Smooth muscle cell (in vitro differentiated cells): ENCODE results near the gene DCHS2. TPM values are rescaled to one million over a fixed set of nuclear protein-coding genes. Genes with fewer than 3 reads are reported as not detected.

Experiments used
- DNase-seq: peaks from one replicate; lab custom pipeline; 2025; ENCODE audit not compliant: unreplicated experiment; lab: John Stamatoyannopoulos, UW
- H2AFZ ChIP-seq: fragments of 200-600 bp; sonication (generic); 2 replicates; pipeline ENCODE4 v1.6.0; 2016; ENCODE audit warnings: antibody characterized with exemption, low read depth, mild to moderate bottlenecking
- H3F3A ChIP-seq: fragments of 200-600 bp; sonication (generic); 2 replicates; pipeline ENCODE4 v1.6.0; 2017; ENCODE audit warnings: antibody characterized with exemption, low read depth
- H3K27ac ChIP-seq: fragments of 200-600 bp; sonication (generic); 2 replicates; pipeline ENCODE4 v1.5.1; 2016; ENCODE audit warnings: low read depth, mild to moderate bottlenecking
- H3K27me3 ChIP-seq: fragments of 200-600 bp; sonication (generic); 2 replicates; pipeline ENCODE4 v1.6.1; 2016; ENCODE audit warnings: low read depth, mild to moderate bottlenecking
- H3K36me3 ChIP-seq: fragments of 200-600 bp; sonication (generic); 2 replicates; pipeline ENCODE4 v1.5.1; 2016; ENCODE audit warnings: low read depth
- H3K4me1 ChIP-seq: fragments of 200-600 bp; sonication (generic); 2 replicates; pipeline ENCODE4 v1.5.1; 2016; ENCODE audit warnings: low read depth
- H3K4me2 ChIP-seq: fragments of 200-600 bp; sonication (generic); 2 replicates; pipeline ENCODE4 v1.6.0; 2016; ENCODE audit warnings: mild to moderate bottlenecking
- H3K4me3 ChIP-seq: fragments of 200-600 bp; sonication (generic); 2 replicates; pipeline ENCODE4 v1.5.1; 2016; ENCODE audit warnings: mild to moderate bottlenecking
- H3K79me2 ChIP-seq: fragments of 200-600 bp; sonication (generic); 2 replicates; pipeline ENCODE4 v1.6.0; 2016; ENCODE audit warnings: low read depth, mild to moderate bottlenecking
- H3K9ac ChIP-seq: fragments of 200-600 bp; sonication (generic); 2 replicates; pipeline ENCODE4 v1.6.0; 2016; ENCODE audit warnings: low read depth
- H3K9me3 ChIP-seq: fragments of 200-600 bp; sonication (generic); replicated peaks from 2 replicates; pipeline ENCODE4 v1.5.1; 2016; ENCODE audit warnings: low read depth
- H4K20me1 ChIP-seq: fragments of 200-600 bp; sonication (generic); 2 replicates; pipeline ENCODE4 v1.6.0; 2016; ENCODE audit warnings: low read depth
- WGBS: methylation state at CpG from one replicate; pipeline ENCODE4 v1.1.7; 2016; ENCODE audit warnings: low lambda C conversion rate; 5-methylcytosine and 5-hydroxymethylcytosine counted together
- polyA plus RNA-seq: library from polyadenylated mRNA; unstranded; fragments of >200 nt; fragmentation: Nextera tagmentation; extraction: Ambion mirVana; gene quantifications from 2 replicates; pipeline ENCODE4 v1.2.1, GENCODE V29; 2016
- total RNA-seq: library from RNA; depleted of rRNA; stranded (reverse); fragments of >200 nt; gene quantifications from 2 replicates; pipeline ENCODE4 v1.2.3, GENCODE V29; 2014
- TF ChIP-seq, protein P1 (sequence below): fragments of 200-600 bp; sonication (generic); IDR thresholded peaks from 2 replicates; pipeline ENCODE4 v1.5.1; 2017; ENCODE audit warnings: borderline replicate concordance, mild to moderate bottlenecking, antibody characterized with exemption; ENCODE audit not compliant: insufficient read depth, poor library complexity, severe bottlenecking

The DCHS2 gene
- total and polyA plus RNA-seq, 2 experiments from 2014 or later, result 0.45 to 1.3 TPM

DNA sequence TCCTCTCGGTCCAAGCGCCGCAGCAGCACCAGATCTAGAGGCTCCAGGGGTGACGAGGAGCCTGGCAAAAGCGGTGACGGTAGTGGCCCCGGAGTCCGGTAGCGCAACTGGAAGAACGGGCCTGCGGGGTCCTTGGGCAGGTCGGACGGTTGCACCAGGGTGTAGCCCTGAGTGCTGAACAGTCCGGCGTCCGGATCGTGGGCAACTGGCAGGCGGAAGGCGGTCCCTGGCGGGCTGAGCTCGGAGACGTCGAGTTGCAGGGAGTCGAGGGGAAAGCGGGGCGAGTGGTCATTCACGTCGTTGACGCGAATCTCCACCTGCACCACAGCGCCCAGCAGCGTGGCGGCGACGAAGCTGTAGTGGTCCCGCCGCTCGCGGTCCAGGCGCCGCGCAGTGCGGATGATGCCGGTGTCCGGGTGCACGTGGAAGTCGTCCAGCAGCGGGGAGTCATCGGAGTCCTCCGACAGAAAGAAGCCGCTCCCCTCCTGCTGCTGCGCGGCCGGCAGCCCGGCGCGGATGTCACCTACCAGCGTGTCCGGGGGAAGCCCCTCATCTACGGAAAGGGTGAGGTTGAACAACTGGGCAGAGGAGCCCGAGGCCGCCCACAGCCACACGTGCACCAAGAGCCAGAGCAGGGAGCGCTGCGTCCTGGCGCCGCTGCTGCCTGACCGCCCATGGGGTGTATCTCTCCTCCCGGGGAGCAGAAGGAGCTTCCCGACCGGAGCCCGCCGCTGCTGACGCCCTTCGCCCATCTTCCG is 837 bp downstream of the DCHS2 start:
- no peak for DNase-seq
- no peaks in the 10 kb centered on the region for H3F3A ChIP-seq
- H3K9me3 ChIP-seq, result no peaks in the 10 kb centered on the region
- peak overlapping the region; percentile 88 for H3K4me2 ChIP-seq
- no peaks in the 10 kb centered on the region for H3K79me2 ChIP-seq
- 5% methylated on average over 66 of the region's 76 CpGs for WGBS
- TF ChIP-seq, protein P1, sequence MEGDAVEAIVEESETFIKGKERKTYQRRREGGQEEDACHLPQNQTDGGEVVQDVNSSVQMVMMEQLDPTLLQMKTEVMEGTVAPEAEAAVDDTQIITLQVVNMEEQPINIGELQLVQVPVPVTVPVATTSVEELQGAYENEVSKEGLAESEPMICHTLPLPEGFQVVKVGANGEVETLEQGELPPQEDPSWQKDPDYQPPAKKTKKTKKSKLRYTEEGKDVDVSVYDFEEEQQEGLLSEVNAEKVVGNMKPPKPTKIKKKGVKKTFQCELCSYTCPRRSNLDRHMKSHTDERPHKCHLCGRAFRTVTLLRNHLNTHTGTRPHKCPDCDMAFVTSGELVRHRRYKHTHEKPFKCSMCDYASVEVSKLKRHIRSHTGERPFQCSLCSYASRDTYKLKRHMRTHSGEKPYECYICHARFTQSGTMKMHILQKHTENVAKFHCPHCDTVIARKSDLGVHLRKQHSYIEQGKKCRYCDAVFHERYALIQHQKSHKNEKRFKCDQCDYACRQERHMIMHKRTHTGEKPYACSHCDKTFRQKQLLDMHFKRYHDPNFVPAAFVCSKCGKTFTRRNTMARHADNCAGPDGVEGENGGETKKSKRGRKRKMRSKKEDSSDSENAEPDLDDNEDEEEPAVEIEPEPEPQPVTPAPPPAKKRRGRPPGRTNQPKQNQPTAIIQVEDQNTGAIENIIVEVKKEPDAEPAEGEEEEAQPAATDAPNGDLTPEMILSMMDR, result no peak
- H3K4me3 ChIP-seq, result peak overlapping the region; percentile 52
- no peak overlapping the region for H3K27ac ChIP-seq
- no peaks in the 10 kb centered on the region for H3K36me3 ChIP-seq
- H3K9ac ChIP-seq, result no peak overlapping the region
- no peaks in the 10 kb centered on the region for H3K4me1 ChIP-seq
- H2AFZ ChIP-seq, result peak overlapping the region; percentile 86
- peaks cover 96% of the 10 kb centered on the region for H3K27me3 ChIP-seq
- H4K20me1 ChIP-seq, result no peaks in the 10 kb centered on the region

DNA sequence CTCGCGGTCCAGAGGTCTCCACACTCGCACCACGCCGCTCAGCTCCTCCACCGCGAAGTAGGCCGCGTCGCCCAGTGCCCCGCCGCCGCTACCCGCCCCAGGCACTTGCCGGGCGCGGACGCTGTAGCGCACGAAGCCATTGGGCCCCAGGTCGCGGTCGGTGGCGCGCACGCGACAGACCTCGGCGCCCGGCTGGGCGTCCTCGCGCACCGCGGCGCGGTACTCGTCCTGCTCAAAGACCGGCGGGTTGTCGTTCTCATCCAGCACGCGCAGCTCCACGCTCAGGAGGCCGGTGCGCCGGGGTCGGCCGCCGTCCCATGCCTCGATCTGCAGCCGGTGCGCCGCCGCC is 1.4 kb downstream of the DCHS2 start:
- no peaks in the 10 kb centered on the region for H3K79me2 ChIP-seq
- TF ChIP-seq, protein P1, result no peak
- no peak overlapping the region for H3K9ac ChIP-seq
- H3K4me3 ChIP-seq, result peak overlapping the region; percentile 52
- H3F3A ChIP-seq, result no peaks in the 10 kb centered on the region
- no peak overlapping the region for H3K27ac ChIP-seq
- no peaks in the 10 kb centered on the region for H3K36me3 ChIP-seq
- DNase-seq, result no peak
- WGBS, result 9% methylated on average over 43 of the region's 55 CpGs
- H3K4me1 ChIP-seq, result no peaks in the 10 kb centered on the region
- H3K27me3 ChIP-seq, result peaks cover 100% of the 10 kb centered on the region
- no peaks in the 10 kb centered on the region for H4K20me1 ChIP-seq
- H3K4me2 ChIP-seq, result peak overlapping the region; percentile 88
- H2AFZ ChIP-seq, result no peak overlapping the region
- no peaks in the 10 kb centered on the region for H3K9me3 ChIP-seq

DNA sequence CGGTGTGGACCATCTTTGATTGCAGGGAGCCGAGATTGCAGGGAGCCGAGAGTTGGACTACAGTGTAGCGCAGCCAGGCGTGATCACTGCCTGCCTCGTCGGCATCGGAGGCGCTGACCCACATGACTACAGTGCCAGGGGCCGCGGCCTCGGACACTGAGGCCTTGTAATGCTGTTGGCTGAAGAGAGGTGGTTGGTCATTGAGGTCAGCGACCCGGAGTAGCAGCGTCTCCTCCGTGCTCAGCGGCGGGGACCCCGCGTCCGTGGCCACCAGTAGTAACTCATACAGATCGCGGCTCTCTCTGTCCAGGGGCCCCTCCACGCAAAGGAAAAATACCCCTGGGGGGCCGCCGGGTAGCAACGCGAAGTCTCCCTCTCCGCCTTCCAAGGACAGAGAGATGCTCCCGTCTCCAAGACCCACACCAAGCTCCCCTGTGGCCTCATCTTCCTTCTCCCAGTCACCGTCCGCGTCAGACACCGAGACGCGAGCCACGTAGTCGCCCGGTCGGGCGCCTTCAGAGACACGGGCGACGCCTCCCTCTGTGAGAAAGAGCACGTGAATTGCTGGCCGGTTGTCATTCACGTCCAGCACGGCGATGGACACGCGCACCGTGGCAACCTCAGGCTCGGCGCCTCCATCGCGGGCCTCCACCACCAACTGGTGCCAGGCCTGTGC is 1.9 kb downstream of the DCHS2 start:
- H3K79me2 ChIP-seq, result no peaks in the 10 kb centered on the region
- 83% methylated on average over 56 of the region's 56 CpGs for WGBS
- no peak overlapping the region for H3K4me2 ChIP-seq
- H4K20me1 ChIP-seq, result no peaks in the 10 kb centered on the region
- H3K9ac ChIP-seq, result no peak overlapping the region
- H3K27me3 ChIP-seq, result peaks cover 100% of the 10 kb centered on the region
- no peak overlapping the region for H3K4me3 ChIP-seq
- no peaks in the 10 kb centered on the region for H3F3A ChIP-seq
- no peaks in the 10 kb centered on the region for H3K4me1 ChIP-seq
- H3K9me3 ChIP-seq, result no peaks in the 10 kb centered on the region
- no peak overlapping the region for H2AFZ ChIP-seq
- DNase-seq, result no peak
- no peak overlapping the region for H3K27ac ChIP-seq
- no peaks in the 10 kb centered on the region for H3K36me3 ChIP-seq
- TF ChIP-seq, protein P1, result no peak

DNA sequence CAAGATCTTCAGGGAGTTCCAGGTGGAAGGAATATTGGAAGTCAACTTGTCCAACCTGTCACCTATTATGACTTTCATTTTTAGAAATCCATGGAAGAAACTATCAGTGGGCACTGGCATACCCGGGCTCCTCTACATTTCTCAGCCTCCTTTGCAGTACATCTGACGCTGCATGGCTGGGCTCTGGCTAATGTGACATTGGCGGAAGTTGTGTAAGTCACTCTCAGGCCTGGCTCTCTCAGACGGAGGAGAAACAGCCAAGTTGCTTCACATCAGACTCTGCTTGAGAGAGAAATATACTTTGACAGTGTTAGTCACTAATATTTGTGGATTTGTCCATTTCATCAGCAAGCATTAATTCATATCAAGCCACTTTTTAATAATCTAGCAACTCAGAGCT is 4.5 kb downstream of the DCHS2 start:
- 92% methylated on average over 4 of the region's 4 CpGs for WGBS
- no peaks in the 10 kb centered on the region for H3K36me3 ChIP-seq
- H3K79me2 ChIP-seq, result no peaks in the 10 kb centered on the region
- H4K20me1 ChIP-seq, result no peaks in the 10 kb centered on the region
- no peak overlapping the region for H3K27ac ChIP-seq
- no peak overlapping the region for H3K4me2 ChIP-seq
- no peaks in the 10 kb centered on the region for H3K4me1 ChIP-seq
- DNase-seq, result no peak
- H3F3A ChIP-seq, result no peaks in the 10 kb centered on the region
- no peak overlapping the region for H3K4me3 ChIP-seq
- no peak overlapping the region for H3K9ac ChIP-seq
- TF ChIP-seq, protein P1, result no peak
- no peaks in the 10 kb centered on the region for H3K9me3 ChIP-seq
- no peak overlapping the region for H2AFZ ChIP-seq
- peaks cover 98% of the 10 kb centered on the region for H3K27me3 ChIP-seq
